Mononuclear cell (primary cell): Measurements from ENCODE around the gene CLASP1. TPM values are rescaled to one million over a fixed set of nuclear protein-coding genes. Genes with fewer than 3 reads are reported as not detected.

Experiments
- H3K27me3 ChIP-seq: 2 replicates; pipeline ENCODE4 v1.6.0; 2011; ENCODE audit warnings: low read length, control low read depth; ENCODE audit not compliant: insufficient read depth
- H3K4me1 ChIP-seq: 2 replicates; pipeline ENCODE4 v1.5.1; 2011; ENCODE audit warnings: mild to moderate bottlenecking, low read length, control low read depth; ENCODE audit not compliant: insufficient read depth
- H3K4me3 ChIP-seq: 2 replicates; pipeline ENCODE4 v1.5.1; 2011; ENCODE audit warnings: mild to moderate bottlenecking, low read length, moderate library complexity
- H3K9me3 ChIP-seq: 2 replicates; pipeline ENCODE4 v1.5.1; 2011; ENCODE audit warnings: low read depth, mild to moderate bottlenecking, control low read depth, low read length
- total RNA-seq: library from RNA; depleted of rRNA; stranded (reverse); fragments of >200 nt; gene quantifications from one replicate; pipeline ENCODE4 v1.2.3, GENCODE V29; 2012

The CLASP1 gene
- total RNA-seq, 1 donor: 74.6 TPM

DNA sequence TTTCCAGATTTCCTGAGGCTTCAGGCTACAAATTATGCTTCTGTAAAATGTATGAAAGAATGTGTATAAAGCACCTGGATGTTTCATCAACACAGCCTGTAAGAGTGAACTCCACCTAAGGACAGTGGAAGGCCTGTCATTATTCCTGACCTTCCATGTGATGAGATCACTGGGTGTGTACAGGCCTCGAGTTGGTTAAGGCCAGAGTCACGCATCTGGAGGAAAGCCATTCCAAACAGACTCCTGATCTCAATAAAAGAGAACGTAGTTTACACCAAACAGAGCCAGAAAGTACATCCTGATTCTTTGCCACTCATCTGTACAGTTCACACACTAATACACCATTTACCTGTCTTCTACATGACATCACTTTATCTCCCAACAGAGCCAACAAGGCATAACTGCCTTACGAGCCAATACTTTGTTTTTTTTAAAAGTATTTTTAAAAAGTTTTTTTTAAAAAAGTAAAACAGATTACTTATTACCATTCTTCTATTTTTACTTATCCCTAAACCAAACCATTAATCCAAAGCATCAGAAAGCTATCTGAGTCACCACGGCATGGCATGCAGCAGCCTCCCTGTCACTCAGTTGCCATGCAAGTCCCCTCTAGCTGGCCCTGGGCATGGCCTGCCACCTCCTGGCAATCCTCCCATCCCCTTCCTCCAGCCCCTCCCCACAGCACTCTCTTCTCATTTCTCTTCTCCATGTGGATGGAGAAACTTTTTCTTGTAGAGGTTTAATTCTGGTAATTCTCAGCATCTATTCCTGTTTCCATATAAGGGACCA, 285.4 kb downstream of the CLASP1 start:
- Histone ChIP-seq H3K4me1 (no peaks in the 10 kb centered on the region), H3K27me3 (no peaks in the 10 kb centered on the region), H3K9me3 (no peaks in the 10 kb centered on the region), H3K4me3 (no peak overlapping the region)

DNA sequence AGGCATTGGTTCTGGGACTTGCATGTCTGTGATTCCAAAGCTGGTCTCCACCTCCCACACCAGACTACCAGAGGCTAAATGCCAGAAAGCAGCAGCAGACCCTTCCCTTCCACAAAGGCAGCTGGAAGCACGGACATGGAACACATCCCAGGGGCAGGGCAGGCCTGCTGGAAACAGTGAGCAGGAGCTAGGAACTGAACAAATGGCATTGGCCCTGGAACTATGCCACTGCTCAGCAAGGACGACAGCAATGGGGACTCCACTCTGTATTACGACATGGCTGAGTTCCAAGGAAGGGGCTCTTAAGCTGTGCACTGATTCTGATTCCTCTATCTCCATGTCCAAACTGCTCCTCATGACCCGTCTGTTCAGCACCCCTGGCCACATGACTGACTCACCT, 286.5 kb downstream of the CLASP1 start:
- no peak overlapping the region for H3K4me3 ChIP-seq
- H3K27me3 ChIP-seq: no peaks in the 10 kb centered on the region
- H3K4me1 ChIP-seq: no peaks in the 10 kb centered on the region
- H3K9me3 ChIP-seq: no peaks in the 10 kb centered on the region

DNA sequence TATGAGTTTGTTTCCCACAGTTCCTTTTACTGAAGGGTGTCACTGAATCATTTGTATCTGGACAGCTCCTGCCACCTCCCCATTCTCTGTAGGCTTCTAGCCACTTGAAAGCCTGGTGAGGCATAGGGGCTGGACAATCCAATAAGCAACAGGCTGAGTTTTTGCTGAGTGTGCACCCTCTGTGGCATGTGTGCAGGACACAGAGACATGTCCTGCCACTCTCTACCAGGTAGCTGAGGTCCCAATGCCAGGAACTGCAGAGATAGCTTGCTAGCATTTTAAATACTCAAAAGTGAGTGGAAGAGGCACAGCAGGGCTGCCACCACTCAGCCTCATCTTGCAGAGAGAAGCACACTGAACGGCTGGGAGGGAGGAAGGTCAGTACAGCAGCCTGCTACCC, 287.0 kb downstream of the CLASP1 start:
- no peaks in the 10 kb centered on the region for H3K27me3 ChIP-seq
- H3K4me1 ChIP-seq: no peaks in the 10 kb centered on the region
- no peaks in the 10 kb centered on the region for H3K9me3 ChIP-seq
- H3K4me3 ChIP-seq: no peak overlapping the region

DNA sequence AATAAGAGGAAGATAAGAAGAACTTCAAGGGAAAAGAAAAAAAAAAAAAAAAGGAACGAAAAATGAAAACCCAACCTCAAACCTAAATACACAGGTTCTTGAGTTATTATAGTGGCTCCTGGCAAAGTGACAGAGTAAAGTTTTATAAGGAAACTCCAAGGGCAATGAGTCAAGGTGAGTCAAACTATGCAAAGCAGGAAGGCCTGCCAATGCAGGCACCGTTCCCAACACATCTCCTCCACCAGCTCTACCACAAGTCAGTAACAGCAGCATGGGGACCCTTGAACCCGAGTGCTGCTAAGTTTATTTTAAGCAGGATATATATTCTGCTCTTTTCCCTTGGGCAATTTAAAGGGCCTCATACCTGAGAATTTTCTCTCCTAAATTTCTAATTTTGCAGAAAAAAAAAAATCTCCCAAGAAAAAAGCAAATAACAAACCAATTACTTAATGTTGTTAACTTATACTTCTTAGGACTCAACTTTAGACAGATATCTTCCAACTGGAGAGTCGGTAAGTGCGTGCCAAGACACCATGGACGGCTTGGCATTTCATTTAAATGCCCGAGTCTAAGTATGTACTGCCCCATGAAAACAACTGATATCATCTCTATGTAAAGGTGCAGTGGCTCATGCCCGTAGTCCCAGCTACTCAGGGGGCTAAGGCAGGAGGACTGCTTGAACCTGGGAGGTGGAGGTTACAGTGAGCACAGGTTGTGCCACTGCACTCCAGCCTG, 288.5 kb downstream of the CLASP1 start:
- Histone ChIP-seq H3K27me3 (no peaks in the 10 kb centered on the region), H3K4me1 (no peaks in the 10 kb centered on the region), H3K9me3 (no peaks in the 10 kb centered on the region), H3K4me3 (no peak overlapping the region)

DNA sequence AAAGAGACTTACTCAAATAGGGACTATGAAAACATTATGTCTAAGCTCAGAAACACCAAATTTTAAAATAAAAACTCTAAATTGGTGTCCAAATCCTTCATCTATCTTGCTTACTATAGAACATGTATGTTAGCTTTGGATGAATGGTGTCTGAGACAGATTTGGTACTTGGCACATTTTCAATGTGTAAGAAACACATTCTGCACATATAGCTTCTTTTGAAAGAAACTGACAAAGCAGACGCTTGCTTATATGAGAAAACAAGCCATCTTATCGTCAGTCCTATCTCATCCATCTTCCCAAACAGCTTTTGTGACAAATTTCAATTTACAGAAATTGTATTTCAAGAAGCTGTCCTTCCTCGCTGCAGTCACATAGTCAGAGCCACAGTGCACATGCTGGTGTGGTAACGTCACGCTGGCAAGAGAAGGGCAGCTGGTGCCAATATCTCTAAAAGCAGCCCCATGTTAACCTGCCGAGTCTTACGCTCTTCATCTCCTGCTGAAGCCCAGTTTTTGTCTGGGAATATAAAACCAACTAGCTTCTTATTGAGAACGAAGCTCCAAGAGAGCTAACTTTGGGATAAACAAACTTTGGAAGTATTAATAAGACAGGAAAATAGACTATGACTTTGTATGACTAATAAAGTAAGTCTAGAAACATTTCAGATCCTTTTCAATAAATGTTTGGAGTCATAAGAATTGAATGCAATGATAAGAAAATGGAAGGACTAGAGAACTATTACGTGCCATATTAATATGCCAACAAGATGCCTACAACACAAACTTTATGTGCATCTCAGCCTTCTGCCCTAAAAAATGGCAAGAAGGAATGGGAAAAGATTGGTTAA, 289.3 kb downstream of the CLASP1 start:
- no peaks in the 10 kb centered on the region for H3K9me3 ChIP-seq
- no peaks in the 10 kb centered on the region for H3K4me1 ChIP-seq
- no peak overlapping the region for H3K4me3 ChIP-seq
- H3K27me3 ChIP-seq: no peaks in the 10 kb centered on the region

DNA sequence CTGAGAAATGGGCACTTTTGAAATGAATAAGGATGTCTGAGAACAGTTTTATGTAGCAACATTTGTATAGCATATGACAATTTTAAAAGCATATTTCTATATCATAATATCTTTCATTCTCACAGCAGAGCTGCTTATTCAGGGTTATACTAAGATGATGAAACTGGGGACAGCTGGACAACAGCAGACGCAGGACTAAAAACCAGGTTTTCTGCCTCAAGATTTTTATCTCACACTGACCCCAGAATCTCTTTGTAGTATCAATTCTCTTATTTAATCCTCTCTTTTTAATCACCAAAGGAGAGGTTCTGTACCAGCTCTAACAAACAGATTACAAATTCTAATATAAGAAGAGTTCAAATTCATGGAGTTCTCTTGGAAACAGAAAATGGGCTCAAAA, 290.1 kb downstream of the CLASP1 start:
- Histone ChIP-seq H3K4me3 (no peak overlapping the region), H3K4me1 (no peaks in the 10 kb centered on the region), H3K9me3 (no peaks in the 10 kb centered on the region), H3K27me3 (no peaks in the 10 kb centered on the region)

DNA sequence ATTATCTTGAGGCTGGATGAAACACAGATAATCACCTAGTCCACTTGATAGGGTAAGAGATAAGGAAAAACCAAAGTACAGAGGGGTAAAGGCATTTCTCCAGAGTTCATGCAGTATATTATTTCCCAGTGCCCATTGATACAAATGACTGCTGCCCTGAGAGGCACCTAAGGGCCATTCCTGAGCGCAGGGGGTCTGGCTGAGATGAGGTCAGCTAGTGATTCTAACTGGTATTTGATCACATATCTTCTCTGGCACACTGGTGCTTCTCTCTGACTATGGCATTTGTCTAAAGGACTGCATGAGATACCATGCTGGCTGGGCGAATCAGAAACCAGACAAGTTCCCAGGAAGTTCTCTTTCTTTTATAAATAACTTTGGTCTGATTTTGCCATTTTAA, 291.0 kb downstream of the CLASP1 start:
- H3K4me3 ChIP-seq: no peak overlapping the region
- no peaks in the 10 kb centered on the region for H3K9me3 ChIP-seq
- no peaks in the 10 kb centered on the region for H3K4me1 ChIP-seq
- H3K27me3 ChIP-seq: no peaks in the 10 kb centered on the region

DNA sequence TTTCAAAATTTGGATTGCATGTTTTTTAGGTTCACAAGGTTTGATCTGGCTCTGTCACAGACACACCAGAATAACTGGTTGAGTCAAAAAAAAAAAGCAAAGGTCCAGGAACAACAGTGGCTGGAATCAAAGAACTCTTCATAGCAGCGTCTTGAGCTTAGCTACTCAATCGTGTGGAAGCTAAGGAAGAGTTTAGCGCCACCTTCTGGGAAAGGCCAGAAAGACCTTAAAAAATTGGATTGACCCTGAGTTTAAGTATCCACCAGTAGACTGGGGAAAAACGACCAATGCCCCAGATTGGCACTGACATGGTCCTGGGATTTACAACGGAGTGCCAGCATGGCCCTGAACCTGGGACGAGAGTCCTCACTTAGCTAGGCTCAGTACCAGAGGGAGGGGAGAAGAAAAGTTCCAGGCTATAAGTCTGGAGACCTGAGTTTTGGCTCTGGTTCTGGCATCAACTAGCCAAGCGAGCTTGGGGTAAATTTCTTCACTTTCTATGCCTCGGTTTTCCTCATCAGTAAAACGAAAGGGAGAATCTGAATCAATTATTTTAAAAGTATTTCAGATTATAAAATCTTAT, 293.1 kb downstream of the CLASP1 start:
- no peaks in the 10 kb centered on the region for H3K9me3 ChIP-seq
- H3K27me3 ChIP-seq: no peaks in the 10 kb centered on the region
- H3K4me3 ChIP-seq: no peak overlapping the region
- no peaks in the 10 kb centered on the region for H3K4me1 ChIP-seq

DNA sequence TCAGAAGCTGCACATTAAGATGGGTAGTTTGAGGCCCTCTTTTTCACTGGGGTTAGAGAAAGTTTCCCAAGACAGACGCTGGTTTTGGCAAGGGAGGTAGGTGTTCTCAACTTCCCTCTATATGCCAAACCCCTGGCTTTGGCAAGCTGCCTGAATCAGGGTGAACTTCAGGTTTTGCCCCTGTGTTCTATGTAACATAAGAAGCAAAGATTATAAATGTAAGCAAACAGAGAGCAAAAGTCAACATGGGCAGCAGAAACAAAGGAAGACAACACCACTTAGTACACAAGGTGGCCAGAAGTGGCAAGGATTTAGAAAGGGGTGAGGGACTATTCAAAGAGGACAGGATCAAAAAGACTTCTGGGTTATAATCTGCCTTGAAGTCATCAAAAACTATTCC, 293.8 kb downstream of the CLASP1 start:
- no peaks in the 10 kb centered on the region for H3K4me1 ChIP-seq
- H3K27me3 ChIP-seq: no peaks in the 10 kb centered on the region
- no peaks in the 10 kb centered on the region for H3K9me3 ChIP-seq
- H3K4me3 ChIP-seq: no peak overlapping the region

DNA sequence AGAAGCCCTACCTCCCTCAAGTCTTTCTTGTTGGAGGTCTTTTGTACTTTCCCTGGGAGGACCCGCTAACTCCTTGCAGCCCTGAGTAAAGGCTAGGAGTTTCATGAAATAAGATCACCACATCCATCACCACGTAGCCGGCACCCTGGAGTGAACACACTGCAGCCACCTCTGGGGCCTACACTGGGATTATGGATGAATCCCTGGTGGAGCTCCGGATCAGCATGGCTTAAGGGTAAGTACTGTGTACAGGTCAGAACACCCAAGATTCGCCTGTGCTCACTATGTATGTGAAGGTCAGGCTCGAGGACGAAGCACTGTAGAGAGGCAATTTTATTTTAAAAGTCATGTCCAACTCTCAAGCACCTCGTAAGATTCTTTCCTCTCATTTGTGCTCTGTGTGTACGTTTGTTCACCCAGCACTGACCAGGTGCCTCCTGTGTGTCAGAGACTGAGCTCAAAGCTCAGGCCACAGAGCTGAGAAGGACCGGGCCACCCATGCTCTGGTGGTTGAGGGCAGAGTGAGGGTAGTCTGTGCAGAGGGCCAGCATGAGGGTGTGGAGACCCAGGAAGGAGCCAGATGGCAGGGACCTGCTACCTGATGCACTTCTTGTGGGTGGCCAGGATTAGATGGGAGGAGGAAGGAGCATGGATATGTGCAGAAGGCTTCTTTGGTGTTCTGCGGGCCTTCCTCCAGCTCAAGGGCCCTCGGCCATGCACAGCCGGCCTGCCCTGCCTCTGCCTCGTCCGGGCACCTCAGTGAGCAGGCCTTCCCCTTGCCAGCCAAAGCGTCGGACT, 297.5 kb downstream of the CLASP1 start:
- H3K4me3 ChIP-seq: no peak overlapping the region
- H3K4me1 ChIP-seq: no peaks in the 10 kb centered on the region
- no peaks in the 10 kb centered on the region for H3K9me3 ChIP-seq
- no peaks in the 10 kb centered on the region for H3K27me3 ChIP-seq

DNA sequence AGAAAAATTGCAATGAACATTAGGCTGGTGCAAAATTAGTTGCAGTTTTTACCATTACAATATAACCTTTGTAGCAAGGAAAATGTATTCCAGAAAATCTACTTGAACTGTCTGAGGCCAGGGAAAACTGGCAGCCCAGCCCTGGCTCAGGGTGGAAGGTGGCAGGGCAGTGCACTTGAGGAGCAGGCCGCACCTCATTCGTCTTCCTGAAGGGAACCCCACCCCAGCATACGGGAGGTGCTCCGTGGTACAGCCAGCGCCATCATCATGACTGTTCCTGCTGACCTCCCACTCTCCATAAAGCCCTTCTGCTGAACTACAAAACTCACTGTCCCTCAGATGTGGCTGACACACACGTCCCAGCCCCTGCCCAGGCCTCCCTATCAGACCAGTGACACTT, 298.4 kb downstream of the CLASP1 start:
- H3K4me3 ChIP-seq: no peak overlapping the region
- H3K9me3 ChIP-seq: no peaks in the 10 kb centered on the region
- H3K27me3 ChIP-seq: no peaks in the 10 kb centered on the region
- H3K4me1 ChIP-seq: no peaks in the 10 kb centered on the region

DNA sequence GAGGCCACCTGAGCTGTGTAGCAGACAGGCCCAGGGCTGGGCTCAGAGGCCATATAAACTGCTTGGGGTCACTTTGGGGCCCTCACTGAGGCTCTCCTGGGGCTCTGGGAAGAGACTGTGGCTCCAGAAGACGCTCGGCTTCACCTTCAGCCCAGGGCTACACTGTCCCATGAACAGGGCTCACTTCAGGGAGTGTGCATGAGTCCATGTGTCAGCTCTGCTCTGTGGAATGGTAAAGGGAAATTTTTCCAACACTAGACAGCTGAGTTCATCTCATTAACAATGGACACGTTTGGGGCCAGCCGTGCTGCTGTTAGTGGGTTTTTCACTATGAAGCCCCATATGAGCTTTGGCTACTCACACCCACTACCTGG, 298.9 kb downstream of the CLASP1 start:
- H3K9me3 ChIP-seq: no peaks in the 10 kb centered on the region
- no peaks in the 10 kb centered on the region for H3K4me1 ChIP-seq
- no peaks in the 10 kb centered on the region for H3K27me3 ChIP-seq
- H3K4me3 ChIP-seq: no peak overlapping the region

DNA sequence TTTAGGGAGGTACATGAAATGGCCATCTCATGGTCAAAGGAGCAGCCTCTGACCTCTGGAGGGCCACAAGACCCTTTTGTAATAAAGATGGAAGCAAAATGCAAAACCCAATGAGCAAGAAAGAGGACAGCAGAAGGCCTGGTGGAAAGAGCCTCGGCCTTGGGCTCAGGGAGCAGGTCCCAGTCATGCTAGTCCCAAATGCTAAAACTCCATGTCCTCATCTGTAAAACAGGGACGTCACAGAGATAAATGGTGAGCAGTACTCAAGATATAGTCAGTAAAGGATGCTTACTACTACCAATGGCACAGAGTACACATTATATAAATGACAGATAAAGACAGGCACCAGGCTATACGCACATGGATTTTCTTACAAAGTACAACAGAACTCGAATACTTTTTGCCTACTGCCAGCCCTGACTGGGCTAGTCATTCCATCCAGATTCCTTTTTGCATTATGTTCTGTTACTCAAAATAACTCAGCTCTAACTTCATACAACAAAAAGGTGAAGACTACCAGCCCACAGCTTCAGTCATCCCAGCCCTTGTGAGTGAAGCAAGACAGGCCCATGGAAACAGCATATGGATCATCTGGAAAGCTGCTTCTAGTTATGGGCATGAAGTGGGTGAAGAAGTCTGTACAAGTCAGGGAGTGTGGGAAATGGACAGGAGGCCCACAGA, 299.4 kb downstream of the CLASP1 start:
- H3K4me3 ChIP-seq: no peak overlapping the region
- no peaks in the 10 kb centered on the region for H3K27me3 ChIP-seq
- no peaks in the 10 kb centered on the region for H3K4me1 ChIP-seq
- no peaks in the 10 kb centered on the region for H3K9me3 ChIP-seq
